SJSA1 (cell line): ENCODE results near the gene FAT3. TPM values are rescaled to one million over a fixed set of nuclear protein-coding genes. Genes with fewer than 3 reads are reported as not detected.

ENCODE experiments used
- DNase-seq, 2 experiments: peaks; one replicate each; pipeline ENCODE4 v3.0.0-alpha.2; 2015 to 2020; ENCODE audit warnings: low spot score in 2 of 2, low read depth in 1 of 2
- H3K27ac ChIP-seq: fragments of 250-450 bp; sonication (Bioruptor Pico); 2 replicates; pipeline ENCODE4 v1.5.1; 2020; ENCODE audit warnings: mild to moderate bottlenecking, moderate library complexity
- H3K27me3 ChIP-seq: fragments of 250-450 bp; sonication (Bioruptor Pico); replicated peaks from 2 replicates; pipeline ENCODE4 v1.5.1; 2020; ENCODE audit warnings: mild to moderate bottlenecking, moderate library complexity
- H3K36me3 ChIP-seq: fragments of 250-450 bp; sonication (Bioruptor Pico); 2 replicates; pipeline ENCODE4 v1.5.1; 2020; ENCODE audit warnings: mild to moderate bottlenecking
- H3K4me1 ChIP-seq: fragments of 250-450 bp; sonication (Bioruptor Pico); replicated peaks from 2 replicates; pipeline ENCODE4 v1.6.1; 2021; ENCODE audit warnings: mild to moderate bottlenecking
- H3K4me3 ChIP-seq: fragments of 250-450 bp; sonication (Bioruptor Pico); 2 replicates; pipeline ENCODE4 v1.5.1; 2020; ENCODE audit warnings: mild to moderate bottlenecking
- H3K9me3 ChIP-seq: fragments of 250-450 bp; sonication (Bioruptor Pico); replicated peaks from 2 replicates; pipeline ENCODE4 v1.5.1; 2020; ENCODE audit warnings: mild to moderate bottlenecking
- total RNA-seq: library from RNA; depleted of rRNA; stranded (reverse); fragments of >200 nt; shearing (Covaris generic); gene quantifications from 2 replicates; pipeline ENCODE4 v1.2.3, GENCODE V29; 2014; rRNA removed

The FAT3 gene
- 0.16 and 0.32 TPM in 2 replicates for total RNA-seq

GRCh38 chr11:92224407-92225124 is at the start of gene FAT3:
FAT3 (plus strand) TSS chr11:92224818; CDS start chr11:92352113, 127,295 bp downstream.
- H3K4me1 ChIP-seq: peaks cover 10% of the 10 kb centered on the region; the same call in 1 of the 2 replicates
- no peaks in the 10 kb centered on the region for H3K36me3 ChIP-seq
- DNase-seq: peak in 1 of 2 experiments; percentile 32
- H3K27me3 ChIP-seq: peaks cover 25% of the 10 kb centered on the region
- no peak within 1 kb of the TSS for H3K27ac ChIP-seq
- H3K4me3 ChIP-seq: peak within 1 kb of the TSS; percentile 25
- no peaks in the 10 kb centered on the region for H3K9me3 ChIP-seq

GRCh38 chr11:92179017-92179670 is 45.5 kb upstream of the FAT3 start:
- no peaks in the 10 kb centered on the region for H3K9me3 ChIP-seq
- no peak overlapping the region for H3K4me3 ChIP-seq
- H3K27ac ChIP-seq: no peak overlapping the region
- no peak for DNase-seq
- H3K36me3 ChIP-seq: no peaks in the 10 kb centered on the region
- H3K27me3 ChIP-seq: no peaks in the 10 kb centered on the region
- H3K4me1 ChIP-seq: no peaks in the 10 kb centered on the region

GRCh38 chr11:92180226-92180625 is 44.4 kb upstream of the FAT3 start:
- no peak overlapping the region for H3K4me3 ChIP-seq
- DNase-seq: no peak
- no peaks in the 10 kb centered on the region for H3K27me3 ChIP-seq
- no peaks in the 10 kb centered on the region for H3K36me3 ChIP-seq
- no peak overlapping the region for H3K27ac ChIP-seq
- no peaks in the 10 kb centered on the region for H3K9me3 ChIP-seq
- no peaks in the 10 kb centered on the region for H3K4me1 ChIP-seq

- no peaks in the 10 kb centered on the region for H3K9me3 ChIP-seq
- H3K4me1 ChIP-seq: no peaks in the 10 kb centered on the region
- no peaks in the 10 kb centered on the region for H3K36me3 ChIP-seq
- H3K27ac ChIP-seq: no peak overlapping the region
- no peak for DNase-seq
- no peak overlapping the region for H3K4me3 ChIP-seq
- no peaks in the 10 kb centered on the region for H3K27me3 ChIP-seq
Observed at GRCh38 chr11:92180664-92181251, 43.9 kb upstream of the FAT3 start.

- H3K9me3 ChIP-seq: no peaks in the 10 kb centered on the region
- H3K27me3 ChIP-seq: no peaks in the 10 kb centered on the region
- H3K36me3 ChIP-seq: no peaks in the 10 kb centered on the region
- DNase-seq: no peak
- H3K27ac ChIP-seq: no peak overlapping the region
- no peaks in the 10 kb centered on the region for H3K4me1 ChIP-seq
- H3K4me3 ChIP-seq: no peak overlapping the region
Observed at GRCh38 chr11:92190535-92191206, 33.9 kb upstream of the FAT3 start.

GRCh38 chr11:92192141-92192540 is 32.5 kb upstream of the FAT3 start:
- no peaks in the 10 kb centered on the region for H3K27me3 ChIP-seq
- no peak overlapping the region for H3K27ac ChIP-seq
- no peak for DNase-seq
- no peaks in the 10 kb centered on the region for H3K36me3 ChIP-seq
- H3K4me3 ChIP-seq: no peak overlapping the region
- no peaks in the 10 kb centered on the region for H3K9me3 ChIP-seq
- H3K4me1 ChIP-seq: no peaks in the 10 kb centered on the region

GRCh38 chr11:92198268-92198667 is 26.4 kb upstream of the FAT3 start:
- Histone ChIP-seq H3K36me3 (no peaks in the 10 kb centered on the region), H3K4me1 (no peaks in the 10 kb centered on the region), H3K27ac (no peak overlapping the region), H3K4me3 (no peak overlapping the region), H3K9me3 (no peaks in the 10 kb centered on the region), H3K27me3 (no peaks in the 10 kb centered on the region)
- DNase-seq: no peak

GRCh38 chr11:92199991-92200390 is 24.6 kb upstream of the FAT3 start:
- no peaks in the 10 kb centered on the region for H3K27me3 ChIP-seq
- H3K4me1 ChIP-seq: no peaks in the 10 kb centered on the region
- H3K4me3 ChIP-seq: no peak overlapping the region
- H3K27ac ChIP-seq: no peak overlapping the region
- DNase-seq: no peak
- H3K9me3 ChIP-seq: no peaks in the 10 kb centered on the region
- H3K36me3 ChIP-seq: no peaks in the 10 kb centered on the region

- no peaks in the 10 kb centered on the region for H3K36me3 ChIP-seq
- H3K27ac ChIP-seq: no peak overlapping the region
- DNase-seq: no peak
- H3K27me3 ChIP-seq: no peaks in the 10 kb centered on the region
- H3K4me3 ChIP-seq: no peak overlapping the region
- no peaks in the 10 kb centered on the region for H3K9me3 ChIP-seq
- no peaks in the 10 kb centered on the region for H3K4me1 ChIP-seq
Observed at GRCh38 chr11:92204731-92205130, 19.9 kb upstream of the FAT3 start.

GRCh38 chr11:92206441-92206840 is 18.2 kb upstream of the FAT3 start:
- H3K27ac ChIP-seq: no peak overlapping the region
- no peak overlapping the region for H3K4me3 ChIP-seq
- no peak for DNase-seq
- H3K4me1 ChIP-seq: no peaks in the 10 kb centered on the region
- no peaks in the 10 kb centered on the region for H3K9me3 ChIP-seq
- no peaks in the 10 kb centered on the region for H3K27me3 ChIP-seq
- H3K36me3 ChIP-seq: no peaks in the 10 kb centered on the region

- DNase-seq: no peak
Observed at GRCh38 chr11:92211576-92212167, 12.9 kb upstream of the FAT3 start.

GRCh38 chr11:92212530-92212929 is 12.1 kb upstream of the FAT3 start:
- H3K4me1 ChIP-seq: no peaks in the 10 kb centered on the region
- DNase-seq: no peak
- H3K27ac ChIP-seq: no peak overlapping the region
- H3K4me3 ChIP-seq: no peak overlapping the region
- H3K9me3 ChIP-seq: no peaks in the 10 kb centered on the region
- H3K36me3 ChIP-seq: no peaks in the 10 kb centered on the region
- H3K27me3 ChIP-seq: no peaks in the 10 kb centered on the region

More at GRCh38 chr11:92211576-92212167, 12.9 kb upstream of the FAT3 start:
- H3K27ac ChIP-seq: no peak overlapping the region
- no peak overlapping the region for H3K4me3 ChIP-seq
- no peaks in the 10 kb centered on the region for H3K4me1 ChIP-seq
- H3K9me3 ChIP-seq: no peaks in the 10 kb centered on the region
- H3K36me3 ChIP-seq: no peaks in the 10 kb centered on the region
- no peaks in the 10 kb centered on the region for H3K27me3 ChIP-seq

GRCh38 chr11:92216789-92217188 is 7.8 kb upstream of the FAT3 start:
- H3K27me3 ChIP-seq: no peaks in the 10 kb centered on the region
- no peak overlapping the region for H3K4me3 ChIP-seq
- H3K4me1 ChIP-seq: no peaks in the 10 kb centered on the region
- no peak for DNase-seq
- no peak overlapping the region for H3K27ac ChIP-seq
- no peaks in the 10 kb centered on the region for H3K9me3 ChIP-seq
- H3K36me3 ChIP-seq: no peaks in the 10 kb centered on the region
